GM23248 (cell line): ENCODE results near the gene UNC5C. TPM values are rescaled to one million over a fixed set of nuclear protein-coding genes. Genes with fewer than 3 reads are reported as not detected.

ENCODE experiments used
- DNase-seq: peaks from one replicate; pipeline ENCODE4 v3.0.0-alpha.2; 2015
- H2AFZ ChIP-seq: fragments of 200-600 bp; sonication (generic); 2 replicates; pipeline ENCODE4 v1.6.1; 2016; ENCODE audit warnings: antibody characterized with exemption
- H3F3A ChIP-seq: fragments of 200-600 bp; sonication (generic); 2 replicates; pipeline ENCODE4 v1.6.1; 2016; ENCODE audit warnings: mild to moderate bottlenecking, antibody characterized with exemption, mixed run types; ENCODE audit not compliant: insufficient read depth
- H3K27ac ChIP-seq: fragments of 200-600 bp; sonication (generic); 2 replicates; pipeline ENCODE4 v1.5.1; 2016; ENCODE audit warnings: mild to moderate bottlenecking
- H3K27me3 ChIP-seq: fragments of 200-600 bp; sonication (generic); replicated peaks from 2 replicates; pipeline ENCODE4 v1.6.1; 2016; ENCODE audit warnings: mild to moderate bottlenecking; ENCODE audit not compliant: insufficient read depth
- H3K36me3 ChIP-seq: fragments of 200-600 bp; sonication (generic); 2 replicates; pipeline ENCODE4 v1.6.1; 2016; ENCODE audit warnings: low read depth, mild to moderate bottlenecking
- H3K4me1 ChIP-seq: fragments of 200-600 bp; sonication (generic); 2 replicates; pipeline ENCODE4 v1.6.1; 2016; ENCODE audit warnings: mild to moderate bottlenecking; ENCODE audit not compliant: insufficient read depth
- H3K4me2 ChIP-seq: fragments of 200-600 bp; sonication (generic); one replicate; pipeline ENCODE4 v1.6.1; 2016; ENCODE audit warnings: mild to moderate bottlenecking; ENCODE audit not compliant: unreplicated experiment
- H3K4me3 ChIP-seq: fragments of 200-600 bp; sonication (generic); 2 replicates; pipeline ENCODE4 v1.5.1; 2016; ENCODE audit warnings: mild to moderate bottlenecking
- H3K79me2 ChIP-seq: fragments of 200-600 bp; sonication (generic); 2 replicates; pipeline ENCODE4 v1.6.1; 2016; ENCODE audit warnings: mild to moderate bottlenecking; ENCODE audit not compliant: insufficient read depth
- H3K9ac ChIP-seq: fragments of 200-600 bp; sonication (generic); 2 replicates; pipeline ENCODE4 v1.6.1; 2016; ENCODE audit warnings: mild to moderate bottlenecking
- H3K9me2 ChIP-seq: fragments of 200-600 bp; sonication (generic); 2 replicates; pipeline ENCODE4 v1.6.1; 2016; ENCODE audit warnings: mixed run types, mild to moderate bottlenecking, moderate library complexity; ENCODE audit not compliant: insufficient read depth
- H3K9me3 ChIP-seq: fragments of 200-600 bp; sonication (generic); one replicate; pipeline ENCODE4 v1.6.1; 2017; ENCODE audit warnings: low read depth
- H4K20me1 ChIP-seq: fragments of 200-600 bp; sonication (generic); 2 replicates; pipeline ENCODE4 v1.6.0; 2016; ENCODE audit not compliant: insufficient read depth
- EZH2 ChIP-seq: fragments of 200-600 bp; sonication (generic); IDR thresholded peaks from 2 replicates; pipeline ENCODE4 v1.6.1; 2018; ENCODE audit warnings: antibody characterized with exemption, mild to moderate bottlenecking; ENCODE audit not compliant: insufficient read depth, poor library complexity, severe bottlenecking
- EZH2phosphoT487 ChIP-seq: fragments of 200-600 bp; sonication (generic); IDR thresholded peaks from 2 replicates; pipeline ENCODE4 v1.6.1; 2018; ENCODE audit warnings: antibody characterized with exemption, moderate library complexity, mild to moderate bottlenecking, low read depth; ENCODE audit not compliant: insufficient read depth
- WGBS, 2 experiments: methylation state at CpG; one replicate each; pipeline ENCODE4 v1.1.6; 2015 to 2017; ENCODE audit warnings: low lambda C conversion rate in 2 of 2, low coverage in 1 of 2; ENCODE audit errors: missing lambda C conversion rate in 2 of 2; 5-methylcytosine and 5-hydroxymethylcytosine counted together
- in situ Hi-C: fragments of 300-500 bp; cut with MboI; formaldehyde crosslinking; loops from 2 replicates; pipeline ENCODE4 v1.15.0; 2020
- polyA plus RNA-seq: library from polyadenylated mRNA; unstranded; fragments of >200 nt; fragmentation: Nextera tagmentation; extraction: Ambion mirVana; gene quantifications from 2 replicates; pipeline ENCODE4 v1.2.1, GENCODE V29; 2016
- total RNA-seq: library from RNA; depleted of rRNA; stranded (reverse); fragments of >200 nt; shearing (Covaris generic); gene quantifications from 2 replicates; pipeline ENCODE4 v1.2.3, GENCODE V29; 2014

UNC5C gene
- total and polyA plus RNA-seq, 2 experiments from 2014 or later = not detected

DNA sequence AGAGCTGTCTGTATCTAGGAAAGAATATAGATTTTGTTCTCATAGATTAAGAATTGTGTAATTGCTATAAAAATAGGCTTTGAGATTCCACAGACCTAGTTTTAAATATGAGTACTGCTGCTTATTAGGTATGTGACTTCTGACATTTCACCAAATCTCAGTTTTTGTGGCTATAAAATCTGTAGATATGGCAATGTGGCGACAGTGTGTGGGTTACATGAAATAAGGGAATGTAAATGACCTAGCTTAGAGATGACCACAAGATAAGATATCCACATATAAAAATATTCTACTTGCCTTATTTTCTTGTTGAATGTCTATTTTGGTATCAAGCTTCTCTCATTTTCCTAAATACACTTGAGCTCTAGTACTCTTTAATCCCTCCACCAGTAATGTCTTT lies 193.8 kb downstream of the UNC5C start:
- Histone ChIP-seq H3K27ac (no peak overlapping the region), H3K9me3 (no peaks in the 10 kb centered on the region), H2AFZ (no peak overlapping the region), H3K79me2 (no peaks in the 10 kb centered on the region), H4K20me1 (no peaks in the 10 kb centered on the region), H3F3A (no peaks in the 10 kb centered on the region), H3K27me3 (no peaks in the 10 kb centered on the region), H3K4me3 (no peak overlapping the region), H3K9me2 (no peaks in the 10 kb centered on the region), H3K4me2 (no peak overlapping the region), H3K36me3 (no peaks in the 10 kb centered on the region), H3K4me1 (no peaks in the 10 kb centered on the region), H3K9ac (no peak overlapping the region)
- no peak for DNase-seq
- in situ Hi-C loops = no loop called here
- 15 to 35% methylated on average over 1 of the region's 1 CpG for WGBS, 2 experiments
- no peak for TF ChIP-seq EZH2phosphoT487
- no peak for TF ChIP-seq EZH2

GRCh38 chr4:95348418-95348817 lies 200.4 kb downstream of the UNC5C start:
- Histone ChIP-seq H3F3A (no peaks in the 10 kb centered on the region), H3K4me1 (no peaks in the 10 kb centered on the region), H3K79me2 (no peaks in the 10 kb centered on the region), H3K4me3 (no peak overlapping the region), H3K36me3 (no peaks in the 10 kb centered on the region), H3K9me3 (no peaks in the 10 kb centered on the region), H3K4me2 (no peak overlapping the region), H4K20me1 (no peaks in the 10 kb centered on the region), H3K27ac (no peak overlapping the region), H3K9ac (no peak overlapping the region), H3K9me2 (no peaks in the 10 kb centered on the region), H3K27me3 (no peaks in the 10 kb centered on the region), H2AFZ (no peak overlapping the region)
- 11 to 13% methylated on average over 1 of the region's 1 CpG for WGBS, 2 experiments
- in situ Hi-C loops = no loop called here
- DNase-seq = no peak
- no peak for TF ChIP-seq EZH2
- TF ChIP-seq EZH2phosphoT487 = no peak

DNA sequence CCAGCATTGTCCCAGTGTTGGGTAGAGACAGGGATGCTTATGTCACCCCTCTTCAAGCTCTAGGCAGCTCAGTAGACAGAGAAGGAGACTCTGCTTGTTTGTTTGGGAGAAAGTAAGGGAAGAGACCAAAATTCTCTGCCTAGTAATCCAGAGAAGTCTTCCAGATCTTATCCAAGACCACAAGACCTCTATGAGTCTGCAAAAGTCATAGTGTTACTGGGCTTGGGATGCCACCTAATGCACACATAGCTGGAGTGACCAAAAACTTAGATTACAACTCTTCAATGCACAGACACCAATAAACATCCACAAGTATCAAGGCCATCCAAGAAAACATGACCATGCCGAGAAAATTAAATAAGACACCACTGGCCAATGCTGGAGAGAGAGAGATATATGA lies 205.5 kb downstream of the UNC5C start:
- no peak overlapping the region for H3K9ac ChIP-seq
- H3K36me3 ChIP-seq = no peaks in the 10 kb centered on the region
- no peak overlapping the region for H2AFZ ChIP-seq
- no peaks in the 10 kb centered on the region for H4K20me1 ChIP-seq
- no peaks in the 10 kb centered on the region for H3K9me3 ChIP-seq
- no peak overlapping the region for H3K4me2 ChIP-seq
- DNase-seq = no peak
- H3K27ac ChIP-seq = no peak overlapping the region
- H3K4me1 ChIP-seq = no peaks in the 10 kb centered on the region
- no peaks in the 10 kb centered on the region for H3F3A ChIP-seq
- in situ Hi-C loops = no loop called here
- H3K27me3 ChIP-seq = no peaks in the 10 kb centered on the region
- 53 to 67% methylated on average over 1 of the region's 1 CpG for WGBS, 2 experiments
- TF ChIP-seq EZH2 (no peak), EZH2phosphoT487 (no peak)
- no peak overlapping the region for H3K4me3 ChIP-seq
- no peaks in the 10 kb centered on the region for H3K9me2 ChIP-seq
- no peaks in the 10 kb centered on the region for H3K79me2 ChIP-seq

DNA sequence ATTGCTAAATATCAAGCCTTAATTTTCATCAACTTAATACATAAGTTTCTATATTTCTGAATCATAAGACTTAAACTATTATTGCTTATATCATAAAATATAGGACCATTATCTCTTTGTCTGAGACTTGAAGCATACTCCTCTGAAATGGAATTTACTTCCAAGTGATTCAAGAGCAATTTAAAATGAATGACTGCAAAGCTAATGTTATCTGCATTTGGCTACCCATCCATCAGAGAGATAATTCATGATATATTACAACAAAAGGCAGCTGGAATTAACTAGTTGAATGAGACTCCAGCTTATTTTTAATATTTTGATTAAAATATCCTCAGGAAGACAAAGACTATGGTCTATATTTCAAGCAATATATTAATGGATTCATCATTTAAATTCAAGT lies 208.6 kb downstream of the UNC5C start:
- H3K9ac ChIP-seq = no peak overlapping the region
- no peak overlapping the region for H3K4me2 ChIP-seq
- no peak overlapping the region for H2AFZ ChIP-seq
- H4K20me1 ChIP-seq = no peaks in the 10 kb centered on the region
- no peak for DNase-seq
- H3K4me3 ChIP-seq = no peak overlapping the region
- H3K9me3 ChIP-seq = no peaks in the 10 kb centered on the region
- H3K27me3 ChIP-seq = no peaks in the 10 kb centered on the region
- H3K9me2 ChIP-seq = no peaks in the 10 kb centered on the region
- no peak for TF ChIP-seq EZH2
- no peak for TF ChIP-seq EZH2phosphoT487
- no peak overlapping the region for H3K27ac ChIP-seq
- H3K79me2 ChIP-seq = no peaks in the 10 kb centered on the region
- H3K4me1 ChIP-seq = no peaks in the 10 kb centered on the region
- in situ Hi-C loops = no loop called here
- no peaks in the 10 kb centered on the region for H3K36me3 ChIP-seq
- no peaks in the 10 kb centered on the region for H3F3A ChIP-seq

GRCh38 chr4:95325665-95326064 lies 223.1 kb downstream of the UNC5C start:
- Histone ChIP-seq H3K4me3 (no peak overlapping the region), H3K27me3 (no peaks in the 10 kb centered on the region), H3K9me2 (no peaks in the 10 kb centered on the region), H3K27ac (no peak overlapping the region), H3K79me2 (no peaks in the 10 kb centered on the region), H2AFZ (no peak overlapping the region), H4K20me1 (no peaks in the 10 kb centered on the region), H3K9me3 (no peaks in the 10 kb centered on the region), H3K4me2 (no peak overlapping the region), H3K9ac (no peak overlapping the region), H3K36me3 (no peaks in the 10 kb centered on the region), H3K4me1 (no peaks in the 10 kb centered on the region), H3F3A (no peaks in the 10 kb centered on the region)
- 6 to 35% methylated on average over 1 of the region's 1 CpG for WGBS, 2 experiments
- no peak for TF ChIP-seq EZH2
- TF ChIP-seq EZH2phosphoT487 = no peak
- in situ Hi-C loops = no loop called here
- no peak for DNase-seq
